Adipocyte (in vitro differentiated cells): ENCODE data around the gene GALNT16.

Experiments
- DNase-seq: peaks from one replicate; pipeline ENCODE4 v3.0.0-alpha.2; 2015; ENCODE audit warnings: low read depth
- H3K27me3 ChIP-seq: replicated peaks from 2 replicates; pipeline ENCODE4 v1.7.0; 2013; ENCODE audit warnings: mild to moderate bottlenecking, low read length, moderate library complexity; ENCODE audit not compliant: control insufficient read depth, insufficient read depth
- H3K36me3 ChIP-seq: 2 replicates; pipeline ENCODE4 v1.7.0; 2013; ENCODE audit warnings: low read length, mild to moderate bottlenecking, moderate library complexity; ENCODE audit not compliant: control insufficient read depth, insufficient read depth, severe bottlenecking
- H3K4me1 ChIP-seq: 2 replicates; pipeline ENCODE4 v1.7.0; 2013; ENCODE audit warnings: mild to moderate bottlenecking, low read length, moderate library complexity; ENCODE audit not compliant: control insufficient read depth, insufficient read depth
- H3K4me3 ChIP-seq: 2 replicates; pipeline ENCODE4 v1.7.0; 2013; ENCODE audit warnings: mild to moderate bottlenecking, low read length, moderate library complexity
- H3K9ac ChIP-seq: 2 replicates; pipeline ENCODE4 v1.7.0; 2013; ENCODE audit warnings: mild to moderate bottlenecking, low read length, moderate library complexity
- H3K9me3 ChIP-seq: 2 replicates; pipeline ENCODE4 v1.7.0; 2013; ENCODE audit warnings: mild to moderate bottlenecking, low read length, moderate library complexity; ENCODE audit not compliant: control insufficient read depth

Gene GALNT16

DNA sequence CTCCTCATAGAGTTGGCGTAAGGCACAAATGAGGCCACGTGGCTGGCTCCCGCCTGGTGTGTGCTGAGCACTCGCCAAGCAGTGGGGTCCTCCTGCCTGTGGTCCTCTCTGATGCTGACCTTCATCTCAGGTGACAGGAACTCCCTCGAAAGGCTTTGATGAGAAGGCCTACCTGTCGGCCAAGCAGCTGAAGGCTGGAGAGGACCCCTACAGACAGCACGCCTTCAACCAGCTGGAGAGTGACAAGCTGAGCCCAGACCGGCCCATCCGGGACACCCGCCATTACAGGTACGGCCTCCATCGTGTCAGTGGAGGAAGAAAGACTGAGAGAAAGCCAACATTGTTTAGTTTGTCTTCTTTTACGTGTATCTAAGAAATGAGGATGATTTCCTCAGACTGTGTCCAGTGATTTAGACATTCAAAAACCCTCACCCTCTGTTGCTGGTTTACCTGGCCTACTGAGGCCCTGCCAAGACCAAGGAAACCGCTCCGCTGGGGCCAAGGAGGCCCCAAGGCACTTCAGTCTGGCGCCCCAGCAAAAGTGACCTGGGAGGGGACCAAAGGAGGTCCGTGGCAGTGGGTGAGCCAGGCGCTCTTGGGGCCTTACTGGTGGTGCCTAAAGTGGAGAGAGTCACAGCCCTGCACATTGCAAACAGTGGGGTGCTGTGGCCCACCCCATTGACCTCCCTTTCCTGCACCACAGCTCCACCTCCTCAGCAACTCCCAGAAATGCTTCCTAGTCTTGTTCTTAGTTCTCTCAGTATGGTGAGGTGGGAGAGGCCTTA, 60.8 kb downstream of the GALNT16 start:
- DNase-seq: no peak
- no peaks in the 10 kb centered on the region for H3K36me3 ChIP-seq
- peaks cover 25% of the 10 kb centered on the region for H3K4me1 ChIP-seq
- H3K9ac ChIP-seq: no peak overlapping the region
- no peaks in the 10 kb centered on the region for H3K9me3 ChIP-seq
- no peak overlapping the region for H3K4me3 ChIP-seq
- H3K27me3 ChIP-seq: no peaks in the 10 kb centered on the region

DNA sequence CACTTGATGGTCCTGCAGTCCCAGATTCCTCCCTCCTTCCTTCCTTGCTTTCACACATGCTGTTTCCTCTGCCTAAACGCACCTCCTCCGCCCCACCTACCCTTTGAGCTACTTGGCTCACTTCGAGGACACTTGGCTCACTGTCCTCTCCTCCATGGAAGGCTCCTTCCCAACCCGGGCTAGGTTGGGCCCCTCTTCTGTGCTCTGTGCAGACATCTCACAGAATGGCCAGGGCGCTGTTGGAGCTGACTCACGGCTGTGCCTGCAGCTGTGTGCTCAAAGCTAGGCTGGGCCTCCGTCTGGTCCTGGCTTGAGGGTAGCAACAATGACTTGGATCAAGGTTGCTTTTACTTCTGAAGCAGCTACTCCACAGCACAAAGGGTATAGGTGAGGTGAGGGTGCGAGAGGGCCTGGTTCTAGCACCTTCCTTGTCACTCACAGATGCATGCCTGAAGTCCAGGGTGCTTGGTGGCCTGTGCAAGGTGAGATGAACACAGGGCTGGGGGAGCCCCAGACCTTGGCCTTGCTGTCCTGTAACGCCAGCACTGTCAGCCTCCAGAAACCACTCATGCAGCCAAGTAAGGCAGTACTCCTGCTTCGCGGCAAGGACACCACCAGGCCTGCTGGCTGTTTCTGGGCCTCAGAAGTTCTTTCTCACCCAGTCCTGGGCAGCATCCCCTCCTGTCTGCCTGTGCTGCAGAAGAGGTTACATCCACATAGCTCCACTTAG, 61.8 kb downstream of the GALNT16 start:
- Histone ChIP-seq H3K27me3 (no peaks in the 10 kb centered on the region), H3K4me1 (peaks cover 20% of the 10 kb centered on the region)
- DNase-seq: no peak

DNA sequence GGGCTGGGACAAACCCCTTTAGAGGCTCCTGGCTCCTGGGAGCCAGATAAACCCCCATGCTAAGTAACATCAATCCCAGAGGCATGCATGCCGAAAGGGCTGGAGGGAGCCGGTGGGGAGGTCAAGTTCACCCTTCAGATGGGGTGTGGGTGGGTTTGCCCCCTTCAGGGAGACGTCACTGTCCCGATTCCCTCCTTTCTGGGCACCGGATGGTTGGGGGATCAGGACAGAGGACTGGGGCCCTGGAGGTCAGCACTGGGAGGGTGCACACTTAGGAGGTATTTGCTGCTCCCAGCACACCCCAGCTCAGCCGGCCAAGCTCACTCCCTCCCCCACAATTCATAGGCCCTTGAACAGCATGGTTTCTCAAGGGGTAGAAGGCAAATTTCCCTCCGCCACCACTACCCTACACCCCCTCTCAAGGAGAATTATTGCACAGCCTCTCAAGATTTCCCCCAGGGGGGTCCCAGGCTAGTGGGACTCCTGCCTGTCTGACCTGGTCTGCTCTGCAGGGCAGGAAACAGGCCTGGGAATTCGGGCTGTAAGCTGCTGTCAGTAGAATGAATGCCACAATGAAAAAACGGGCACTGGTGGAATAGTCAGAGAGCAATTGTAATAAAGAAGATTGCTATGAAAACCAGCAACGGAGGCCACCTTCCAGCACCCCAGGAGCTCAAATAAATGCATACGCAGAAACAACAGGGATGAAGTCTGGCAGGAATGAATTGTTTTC, 63.5 kb downstream of the GALNT16 start:
- no peak for DNase-seq
- no peaks in the 10 kb centered on the region for H3K9me3 ChIP-seq
- H3K9ac ChIP-seq: no peak overlapping the region
- no peaks in the 10 kb centered on the region for H3K36me3 ChIP-seq
- no peak overlapping the region for H3K4me3 ChIP-seq
- peaks cover 11% of the 10 kb centered on the region for H3K4me1 ChIP-seq
- no peaks in the 10 kb centered on the region for H3K27me3 ChIP-seq

More for the DNA sequence above, 61.8 kb downstream of the GALNT16 start:
- Histone ChIP-seq H3K9ac (no peak overlapping the region), H3K9me3 (no peaks in the 10 kb centered on the region), H3K36me3 (no peaks in the 10 kb centered on the region), H3K4me3 (no peak overlapping the region)

DNA sequence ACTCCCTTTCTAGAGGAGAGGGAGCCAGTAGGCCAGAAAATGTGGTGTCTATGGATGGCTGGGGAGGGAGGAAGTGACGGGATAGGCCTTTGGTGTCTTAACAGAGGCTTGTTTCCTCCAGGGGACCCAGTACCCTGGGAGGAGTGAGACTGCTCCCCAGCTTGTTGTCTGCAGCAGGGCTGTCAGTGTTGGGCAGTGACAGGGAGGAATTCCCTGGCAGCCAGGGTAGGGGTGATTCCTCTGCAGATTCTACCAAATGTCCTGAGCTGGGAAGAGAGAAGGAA, 64.0 kb downstream of the GALNT16 start:
- Histone ChIP-seq H3K27me3 (no peaks in the 10 kb centered on the region), H3K4me1 (peaks cover 11% of the 10 kb centered on the region), H3K9me3 (no peaks in the 10 kb centered on the region), H3K4me3 (no peak overlapping the region), H3K9ac (no peak overlapping the region), H3K36me3 (no peaks in the 10 kb centered on the region)
- no peak for DNase-seq

DNA sequence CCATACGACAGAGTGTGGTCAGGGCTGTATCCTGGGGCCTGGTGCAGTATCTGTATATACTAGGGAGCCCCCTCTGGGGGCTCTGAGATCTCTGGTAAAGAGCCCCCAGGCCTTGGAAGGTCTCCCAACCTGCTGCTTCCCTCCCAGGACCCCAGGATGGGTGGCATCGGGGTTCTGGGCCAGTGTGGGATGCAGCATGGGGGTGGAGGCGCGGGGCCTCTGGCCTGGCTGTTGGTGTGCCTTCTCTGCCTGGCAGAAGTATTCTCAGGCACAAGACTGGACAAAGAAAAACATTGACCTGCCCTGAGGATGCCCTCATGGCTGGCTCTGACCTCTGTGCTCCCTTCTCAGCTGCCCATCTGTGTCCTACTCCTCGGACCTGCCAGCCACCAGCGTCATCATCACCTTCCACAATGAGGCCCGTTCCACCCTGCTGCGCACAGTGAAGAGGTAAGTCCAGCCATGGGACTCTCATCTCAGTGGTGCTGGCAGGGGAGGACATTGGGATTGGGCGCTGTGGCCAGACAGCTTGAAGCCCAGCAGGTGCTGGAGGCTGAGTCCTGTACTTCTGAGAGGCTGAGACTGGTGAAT, 64.5 kb downstream of the GALNT16 start:
- H3K27me3 ChIP-seq: no peaks in the 10 kb centered on the region
- H3K4me3 ChIP-seq: no peak overlapping the region
- no peak for DNase-seq
- H3K9ac ChIP-seq: no peak overlapping the region
- no peaks in the 10 kb centered on the region for H3K9me3 ChIP-seq
- H3K4me1 ChIP-seq: peaks cover 11% of the 10 kb centered on the region
- no peaks in the 10 kb centered on the region for H3K36me3 ChIP-seq

DNA sequence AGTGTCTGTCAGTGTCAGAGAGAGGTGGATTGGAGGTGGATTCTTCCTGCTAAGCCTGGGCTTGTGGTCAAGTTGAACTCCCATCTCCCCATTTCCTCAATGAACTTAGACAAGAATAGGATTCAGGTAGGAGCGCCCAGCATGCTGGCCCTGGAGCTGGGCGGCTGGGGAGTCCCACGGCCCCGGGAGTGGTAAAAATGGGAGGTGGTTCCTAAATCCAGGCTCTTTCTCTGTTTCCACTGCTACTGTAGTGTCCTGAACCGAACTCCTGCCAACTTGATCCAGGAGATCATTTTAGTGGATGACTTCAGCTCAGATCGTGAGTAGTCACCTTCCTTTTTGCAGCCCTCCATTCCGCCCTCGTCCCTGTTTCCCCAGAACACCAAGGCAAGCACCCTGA, 65.1 kb downstream of the GALNT16 start:
- no peaks in the 10 kb centered on the region for H3K36me3 ChIP-seq
- peaks cover 11% of the 10 kb centered on the region for H3K4me1 ChIP-seq
- H3K9ac ChIP-seq: no peak overlapping the region
- H3K27me3 ChIP-seq: no peaks in the 10 kb centered on the region
- DNase-seq: no peak
- no peaks in the 10 kb centered on the region for H3K9me3 ChIP-seq
- H3K4me3 ChIP-seq: no peak overlapping the region

DNA sequence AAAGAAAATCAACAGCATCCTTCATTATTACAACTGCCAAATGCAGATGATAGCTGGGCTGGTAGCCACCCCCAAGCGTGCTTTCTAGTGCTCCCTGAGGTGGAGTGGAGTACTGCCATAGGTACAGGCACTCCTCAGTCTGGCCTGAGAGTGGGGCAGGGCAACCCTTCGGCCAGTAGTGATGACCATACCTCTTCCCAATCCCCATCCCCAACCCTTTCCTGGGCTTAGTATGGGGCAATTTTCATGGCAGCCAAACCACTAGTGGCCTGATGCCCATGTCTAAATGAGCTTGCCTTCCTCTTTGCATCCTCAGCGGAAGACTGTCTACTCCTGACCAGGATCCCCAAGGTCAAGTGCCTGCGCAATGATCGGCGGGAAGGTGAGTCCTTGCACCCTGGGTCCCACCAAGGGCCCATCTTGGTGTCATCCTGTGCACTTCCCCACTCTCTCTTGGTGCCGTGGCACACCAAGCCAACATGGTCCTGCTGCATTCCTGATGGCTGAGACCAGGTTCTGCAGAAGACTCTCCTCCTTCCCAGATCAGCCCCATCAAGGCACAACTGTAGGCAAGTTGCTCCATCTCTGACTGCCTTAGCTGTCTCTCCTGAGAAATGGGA, 65.8 kb downstream of the GALNT16 start:
- Histone ChIP-seq H3K27me3 (no peaks in the 10 kb centered on the region), H3K9me3 (no peaks in the 10 kb centered on the region), H3K9ac (no peak overlapping the region), H3K4me1 (peaks cover 11% of the 10 kb centered on the region), H3K4me3 (no peak overlapping the region), H3K36me3 (no peaks in the 10 kb centered on the region)
- no peak for DNase-seq

DNA sequence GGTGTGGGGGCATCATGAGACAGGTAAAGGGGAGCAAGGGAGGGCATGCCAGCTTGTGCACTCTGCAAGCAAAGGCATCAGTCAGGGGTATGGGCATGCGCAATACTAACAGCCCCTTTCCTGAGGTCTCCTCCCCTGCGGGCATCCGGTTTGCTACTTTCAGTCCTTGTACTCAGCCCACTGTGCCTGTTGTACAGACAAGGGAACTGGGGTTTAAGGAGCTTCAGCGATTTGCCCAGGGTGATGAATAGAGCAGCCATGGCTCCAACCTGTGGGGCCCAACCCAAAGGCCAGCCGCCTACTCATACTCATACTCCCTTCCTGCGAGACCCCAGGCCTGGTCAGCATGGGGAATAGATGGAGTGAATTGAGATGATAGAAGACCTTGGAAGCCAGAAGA, 66.7 kb downstream of the GALNT16 start:
- Histone ChIP-seq H3K27me3 (no peaks in the 10 kb centered on the region), H3K36me3 (no peaks in the 10 kb centered on the region), H3K9ac (no peak overlapping the region), H3K9me3 (no peaks in the 10 kb centered on the region), H3K4me1 (peaks cover 5% of the 10 kb centered on the region), H3K4me3 (no peak overlapping the region)
- DNase-seq: no peak

DNA sequence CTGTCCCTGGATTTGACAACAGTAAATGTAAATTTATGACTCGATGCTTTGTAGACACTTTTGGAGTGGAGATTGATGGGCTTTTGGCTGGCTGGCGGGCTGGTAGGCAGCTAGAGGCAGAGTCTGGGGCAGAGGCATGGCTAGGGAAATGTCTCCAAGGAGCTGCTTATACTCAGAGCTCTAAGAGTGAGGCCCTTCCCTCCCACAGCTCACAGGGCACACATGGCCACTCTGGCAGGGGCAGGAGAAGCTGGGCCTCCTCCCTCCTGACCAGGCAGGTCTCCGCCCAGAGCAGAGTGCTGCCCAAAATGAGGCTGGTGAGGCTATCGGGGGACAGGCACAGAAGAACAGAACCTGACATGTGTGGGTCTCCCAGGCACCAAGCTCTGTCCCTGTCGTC, 67.5 kb downstream of the GALNT16 start:
- H3K9me3 ChIP-seq: no peaks in the 10 kb centered on the region
- H3K4me1 ChIP-seq: no peaks in the 10 kb centered on the region
- H3K36me3 ChIP-seq: no peaks in the 10 kb centered on the region
- no peak for DNase-seq
- H3K4me3 ChIP-seq: no peak overlapping the region
- no peak overlapping the region for H3K9ac ChIP-seq
- H3K27me3 ChIP-seq: no peaks in the 10 kb centered on the region

DNA sequence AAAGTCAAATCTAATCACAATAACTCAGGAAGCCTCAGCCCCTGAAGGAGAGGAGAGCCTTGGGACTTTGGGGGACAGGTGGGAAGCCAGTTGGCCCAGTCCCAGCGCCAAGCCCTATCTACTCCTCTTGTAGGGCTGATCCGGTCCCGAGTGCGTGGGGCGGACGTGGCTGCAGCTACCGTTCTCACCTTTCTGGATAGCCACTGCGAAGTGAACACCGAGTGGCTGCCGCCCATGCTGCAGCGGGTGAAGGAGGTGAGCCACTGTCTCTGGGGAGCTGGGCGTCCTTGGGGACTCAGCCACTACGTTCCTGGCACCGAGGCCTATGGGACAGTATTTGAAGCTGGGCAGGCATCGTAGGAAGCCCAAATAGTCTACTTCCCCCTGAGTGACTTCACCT, 68.4 kb downstream of the GALNT16 start:
- H3K27me3 ChIP-seq: no peaks in the 10 kb centered on the region
- no peaks in the 10 kb centered on the region for H3K9me3 ChIP-seq
- no peaks in the 10 kb centered on the region for H3K36me3 ChIP-seq
- no peak overlapping the region for H3K9ac ChIP-seq
- no peak overlapping the region for H3K4me3 ChIP-seq
- no peak for DNase-seq
- no peaks in the 10 kb centered on the region for H3K4me1 ChIP-seq

DNA sequence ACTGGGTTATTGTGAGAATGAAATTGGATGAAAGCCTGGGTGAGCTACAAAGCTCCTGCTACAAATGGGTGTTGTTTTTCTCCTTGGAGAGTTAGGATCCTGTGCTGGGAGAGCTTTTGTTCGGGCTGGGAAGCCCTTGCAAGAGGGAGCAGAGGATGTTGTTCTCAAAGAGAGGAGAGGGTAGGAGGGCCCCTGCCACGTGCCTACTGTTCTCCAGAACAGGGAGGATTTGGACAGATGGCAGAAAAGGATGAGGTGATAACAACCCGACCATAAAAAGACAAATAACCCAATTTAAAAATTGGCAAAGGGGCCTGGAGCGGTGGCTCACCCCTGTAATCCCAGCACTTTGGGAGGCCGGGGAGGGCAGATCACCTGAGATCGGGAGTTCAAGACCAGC, 68.8 kb downstream of the GALNT16 start:
- H3K4me1 ChIP-seq: no peaks in the 10 kb centered on the region
- H3K9ac ChIP-seq: no peak overlapping the region
- H3K4me3 ChIP-seq: no peak overlapping the region
- DNase-seq: no peak
- H3K36me3 ChIP-seq: no peaks in the 10 kb centered on the region
- no peaks in the 10 kb centered on the region for H3K9me3 ChIP-seq
- H3K27me3 ChIP-seq: no peaks in the 10 kb centered on the region
